ENCODE data around the gene PHIP.
A peak's percentile ranks its signal among the peaks of the same experiment; 100 is the strongest.
"Not testable (repeated sequence)": the region's sequence is repeated elsewhere in the genome, so short reads cannot be mapped to it uniquely, and the experiment has no call there.

Gene PHIP

DNA sequence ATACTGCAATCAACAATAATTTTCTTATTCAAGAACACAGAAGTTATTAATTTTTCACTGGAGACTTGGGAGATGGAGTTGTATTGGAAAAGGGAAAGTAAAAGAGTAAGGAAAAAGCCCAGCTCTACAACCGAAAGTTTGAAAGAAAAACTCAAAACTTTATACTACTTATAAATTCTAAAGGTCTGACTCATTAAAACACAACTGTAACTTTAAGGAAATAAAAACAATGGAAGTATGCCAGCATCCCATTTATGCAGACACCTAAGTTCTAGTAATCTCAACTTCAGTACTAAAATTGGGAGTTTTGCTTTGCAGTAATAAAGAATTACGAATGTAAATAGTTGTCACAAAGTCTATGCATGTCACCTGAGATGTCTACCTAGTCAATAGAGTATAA lies 130.1 kb downstream of the PHIP start:
- Histone ChIP-seq H3K36me3 (ENCODE audit: control insufficient read depth, insufficient read depth, low read length) (peaks cover 24% of the 10 kb centered on the region), H3K27me3 (ENCODE audit: control insufficient read depth, insufficient read depth, low read length) (no peaks in the 10 kb centered on the region), H3K4me1 (ENCODE audit: control insufficient read depth, insufficient read depth, low read length) (no peaks in the 10 kb centered on the region), H3K9ac (ENCODE audit: low read length) (no peak overlapping the region), H3K4me3 (ENCODE audit: low read length) (no peak overlapping the region), H3K27ac (ENCODE audit: low read depth, low read length) (no peak overlapping the region)

GRCh38 chr6:78947529-78947928 lies 130.5 kb downstream of the PHIP start:
- no peak overlapping the region for H3K4me3 ChIP-seq (ENCODE audit: low read length)
- no peak overlapping the region for H3K9ac ChIP-seq (ENCODE audit: low read length)
- H3K27ac ChIP-seq (ENCODE audit: low read depth, low read length), result no peak overlapping the region
- H3K4me1 ChIP-seq (ENCODE audit: control insufficient read depth, insufficient read depth, low read length), result no peaks in the 10 kb centered on the region
- H3K27me3 ChIP-seq (ENCODE audit: control insufficient read depth, insufficient read depth, low read length), result no peaks in the 10 kb centered on the region
- peaks cover 24% of the 10 kb centered on the region for H3K36me3 ChIP-seq (ENCODE audit: control insufficient read depth, insufficient read depth, low read length)

GRCh38 chr6:78942446-78942845 lies 135.6 kb downstream of the PHIP start:
- no peak overlapping the region for H3K27ac ChIP-seq (ENCODE audit: low read depth, low read length)
- H3K4me1 ChIP-seq (ENCODE audit: control insufficient read depth, insufficient read depth, low read length), result no peaks in the 10 kb centered on the region
- no peak overlapping the region for H3K4me3 ChIP-seq (ENCODE audit: low read length)
- no peak overlapping the region for H3K9ac ChIP-seq (ENCODE audit: low read length)
- H3K36me3 ChIP-seq (ENCODE audit: control insufficient read depth, insufficient read depth, low read length), result peaks cover 21% of the 10 kb centered on the region
- no peaks in the 10 kb centered on the region for H3K27me3 ChIP-seq (ENCODE audit: control insufficient read depth, insufficient read depth, low read length)

DNA sequence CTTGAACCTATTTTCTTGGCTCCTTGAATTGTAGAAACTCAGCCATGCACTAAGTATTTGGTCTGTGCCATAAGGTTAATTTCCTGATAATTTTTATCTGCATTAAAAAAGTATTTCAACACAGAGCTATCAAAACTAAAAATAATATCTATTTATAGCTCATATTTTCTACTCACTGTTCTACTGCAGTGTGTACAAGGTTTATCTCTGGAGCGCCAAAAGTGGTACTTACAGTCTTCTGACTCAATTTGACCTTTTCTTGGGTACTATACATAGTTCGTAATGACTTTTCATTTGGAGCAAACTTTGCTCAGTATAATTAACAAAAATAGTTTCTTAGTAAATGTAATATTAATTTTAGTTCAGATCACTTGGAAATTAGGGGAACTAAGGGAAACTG lies 141.5 kb downstream of the PHIP start:
- Histone ChIP-seq H3K27ac (ENCODE audit: low read depth, low read length) (no peak overlapping the region), H3K9ac (ENCODE audit: low read length) (no peak overlapping the region), H3K27me3 (ENCODE audit: control insufficient read depth, insufficient read depth, low read length) (no peaks in the 10 kb centered on the region), H3K4me1 (ENCODE audit: control insufficient read depth, insufficient read depth, low read length) (no peaks in the 10 kb centered on the region), H3K4me3 (ENCODE audit: low read length) (no peak overlapping the region), H3K36me3 (ENCODE audit: control insufficient read depth, insufficient read depth, low read length) (peaks cover 5% of the 10 kb centered on the region)

DNA sequence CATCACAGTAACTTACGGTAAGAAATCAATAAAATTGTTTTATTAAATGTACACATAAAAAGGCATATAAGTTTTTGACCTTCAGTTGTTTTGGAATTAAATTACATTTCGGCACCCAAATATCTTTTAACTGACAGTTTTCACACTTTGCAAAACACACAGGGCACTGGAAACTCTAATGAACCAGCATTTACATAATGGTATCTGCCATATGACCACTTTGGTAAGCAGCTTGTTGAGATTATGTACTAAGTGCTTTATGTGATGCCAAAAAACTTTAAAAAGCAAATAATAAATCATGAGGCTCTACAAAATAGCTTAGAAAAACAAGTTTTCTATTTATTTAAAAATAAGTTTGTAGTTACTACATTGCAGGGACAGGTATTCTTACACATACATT lies 142.5 kb downstream of the PHIP start:
- Histone ChIP-seq H3K4me3 (ENCODE audit: low read length) (no peak overlapping the region), H3K27me3 (ENCODE audit: control insufficient read depth, insufficient read depth, low read length) (no peaks in the 10 kb centered on the region), H3K4me1 (ENCODE audit: control insufficient read depth, insufficient read depth, low read length) (no peaks in the 10 kb centered on the region), H3K36me3 (ENCODE audit: control insufficient read depth, insufficient read depth, low read length) (no peaks in the 10 kb centered on the region), H3K27ac (ENCODE audit: low read depth, low read length) (no peak overlapping the region), H3K9ac (ENCODE audit: low read length) (no peak overlapping the region)

DNA sequence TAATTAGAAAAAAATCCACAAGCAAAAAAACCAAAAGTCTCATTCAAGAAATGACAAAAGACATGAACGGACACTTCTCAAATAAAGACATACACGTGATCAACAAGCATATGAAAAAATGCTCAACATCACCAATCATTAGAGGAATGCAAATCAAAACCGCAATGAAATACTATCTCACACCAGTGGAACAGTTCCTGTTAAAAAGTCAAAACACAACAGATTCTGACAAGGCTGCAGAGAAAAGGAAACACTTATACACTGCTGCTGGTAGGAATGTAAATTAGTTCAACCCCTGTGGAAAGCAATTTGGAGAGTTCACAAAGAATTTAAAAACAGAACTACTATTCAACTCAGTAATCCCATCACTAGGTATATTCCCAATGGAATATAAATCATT lies 152.7 kb downstream of the PHIP start:
- Histone ChIP-seq H3K36me3 (ENCODE audit: control insufficient read depth, insufficient read depth, low read length) (no peaks in the 10 kb centered on the region), H3K27me3 (ENCODE audit: control insufficient read depth, insufficient read depth, low read length) (no peaks in the 10 kb centered on the region), H3K4me3 (ENCODE audit: low read length) (no peak overlapping the region), H3K9ac (ENCODE audit: low read length) (no peak overlapping the region), H3K4me1 (ENCODE audit: control insufficient read depth, insufficient read depth, low read length) (no peaks in the 10 kb centered on the region), H3K27ac (ENCODE audit: low read depth, low read length) (no peak overlapping the region)

- H3K27ac ChIP-seq (ENCODE audit: low read depth, low read length); H3K4me1 ChIP-seq (ENCODE audit: control insufficient read depth, insufficient read depth, low read length); H3K4me3 ChIP-seq (ENCODE audit: low read length); H3K36me3 ChIP-seq (ENCODE audit: control insufficient read depth, insufficient read depth, low read length); H3K9ac ChIP-seq (ENCODE audit: low read length); H3K27me3 ChIP-seq (ENCODE audit: control insufficient read depth, insufficient read depth, low read length): not testable (repeated sequence)
Measured at GRCh38 chr6:78921168-78921567, 156.9 kb downstream of the PHIP start.

- Histone ChIP-seq H3K4me1 (ENCODE audit: control insufficient read depth, insufficient read depth, low read length) (no peaks in the 10 kb centered on the region), H3K9ac (ENCODE audit: low read length) (no peak overlapping the region), H3K4me3 (ENCODE audit: low read length) (no peak overlapping the region), H3K27me3 (ENCODE audit: control insufficient read depth, insufficient read depth, low read length) (no peaks in the 10 kb centered on the region), H3K36me3 (ENCODE audit: control insufficient read depth, insufficient read depth, low read length) (no peaks in the 10 kb centered on the region), H3K27ac (ENCODE audit: low read depth, low read length) (no peak overlapping the region)
Measured at GRCh38 chr6:78917788-78918187, 160.3 kb downstream of the PHIP start.

GRCh38 chr6:78916411-78916810 lies 161.6 kb downstream of the PHIP start:
- H3K27ac ChIP-seq (ENCODE audit: low read depth, low read length), result no peak overlapping the region
- H3K4me3 ChIP-seq (ENCODE audit: low read length), result no peak overlapping the region
- no peak overlapping the region for H3K9ac ChIP-seq (ENCODE audit: low read length)
- H3K4me1 ChIP-seq (ENCODE audit: control insufficient read depth, insufficient read depth, low read length), result no peaks in the 10 kb centered on the region
- H3K36me3 ChIP-seq (ENCODE audit: control insufficient read depth, insufficient read depth, low read length), result no peaks in the 10 kb centered on the region
- no peaks in the 10 kb centered on the region for H3K27me3 ChIP-seq (ENCODE audit: control insufficient read depth, insufficient read depth, low read length)

DNA sequence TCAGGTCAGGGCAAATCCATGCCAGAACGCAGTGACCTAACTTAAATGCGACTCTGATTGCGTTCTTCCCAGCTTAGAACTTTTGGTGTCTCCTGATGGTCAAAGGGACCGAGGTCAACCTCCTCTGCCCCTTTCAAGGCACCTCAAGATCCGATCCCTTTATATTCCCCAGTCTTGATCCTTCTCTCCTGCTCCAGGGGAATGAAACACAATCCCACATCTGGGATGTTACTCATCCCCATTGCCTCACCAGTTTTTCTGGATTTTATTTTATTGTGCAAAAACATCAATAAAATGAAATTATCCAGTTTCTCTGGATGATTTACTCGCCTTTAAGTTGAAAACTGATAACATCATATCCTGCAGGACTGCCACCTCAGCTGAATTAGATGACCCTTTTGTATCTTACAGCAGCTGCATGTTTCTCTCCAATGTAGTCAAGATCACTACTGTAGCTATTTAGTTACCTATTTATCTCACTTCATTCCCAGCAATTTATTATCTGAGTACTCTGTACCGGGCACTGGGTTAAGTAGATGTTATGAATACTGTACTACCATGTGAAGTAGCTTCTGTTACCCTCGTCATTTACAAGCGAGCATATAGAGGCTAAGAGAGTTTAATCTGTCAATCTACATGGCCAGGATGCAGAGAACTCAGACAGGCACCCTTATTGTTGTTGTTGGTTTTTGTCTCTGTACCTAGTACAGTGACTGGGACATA lies 166.7 kb downstream of the PHIP start:
- Histone ChIP-seq H3K27me3 (ENCODE audit: control insufficient read depth, insufficient read depth, low read length) (no peaks in the 10 kb centered on the region), H3K36me3 (ENCODE audit: control insufficient read depth, insufficient read depth, low read length) (no peaks in the 10 kb centered on the region), H3K27ac (ENCODE audit: low read depth, low read length) (no peak overlapping the region), H3K4me1 (ENCODE audit: control insufficient read depth, insufficient read depth, low read length) (no peaks in the 10 kb centered on the region), H3K9ac (ENCODE audit: low read length) (no peak overlapping the region), H3K4me3 (ENCODE audit: low read length) (no peak overlapping the region)

GRCh38 chr6:78910591-78911171 lies 167.4 kb downstream of the PHIP start:
- H3K27ac ChIP-seq (ENCODE audit: low read depth, low read length), result no peak overlapping the region
- H3K4me3 ChIP-seq (ENCODE audit: low read length), result peak overlapping the region; percentile 58
- H3K27me3 ChIP-seq (ENCODE audit: control insufficient read depth, insufficient read depth, low read length), result no peaks in the 10 kb centered on the region
- H3K9ac ChIP-seq (ENCODE audit: low read length), result no peak overlapping the region
- H3K4me1 ChIP-seq (ENCODE audit: control insufficient read depth, insufficient read depth, low read length), result no peaks in the 10 kb centered on the region
- H3K36me3 ChIP-seq (ENCODE audit: control insufficient read depth, insufficient read depth, low read length), result no peaks in the 10 kb centered on the region

DNA sequence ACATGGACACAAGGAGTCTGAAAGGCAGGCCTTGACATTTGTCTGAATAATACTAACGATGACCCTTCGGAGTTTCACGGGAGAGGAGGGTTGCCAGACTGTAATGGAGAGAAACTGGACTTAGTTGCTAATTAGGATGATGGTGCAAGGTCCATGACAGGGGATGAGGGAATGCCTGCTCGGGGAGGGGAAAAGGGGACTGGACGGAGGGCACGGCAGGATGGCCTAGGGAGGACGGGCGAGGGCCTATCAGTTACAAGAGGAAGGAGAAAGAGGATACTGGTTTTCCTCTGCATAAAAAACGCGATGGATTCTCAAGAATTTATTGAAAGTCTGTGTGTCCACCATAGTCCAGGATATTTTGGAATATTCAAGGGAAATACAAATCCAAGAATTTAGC lies 168.0 kb downstream of the PHIP start:
- no peaks in the 10 kb centered on the region for H3K27me3 ChIP-seq (ENCODE audit: control insufficient read depth, insufficient read depth, low read length)
- no peak overlapping the region for H3K27ac ChIP-seq (ENCODE audit: low read depth, low read length)
- H3K9ac ChIP-seq (ENCODE audit: low read length), result no peak overlapping the region
- no peaks in the 10 kb centered on the region for H3K36me3 ChIP-seq (ENCODE audit: control insufficient read depth, insufficient read depth, low read length)
- H3K4me3 ChIP-seq (ENCODE audit: low read length), result no peak overlapping the region
- H3K4me1 ChIP-seq (ENCODE audit: control insufficient read depth, insufficient read depth, low read length), result no peaks in the 10 kb centered on the region

DNA sequence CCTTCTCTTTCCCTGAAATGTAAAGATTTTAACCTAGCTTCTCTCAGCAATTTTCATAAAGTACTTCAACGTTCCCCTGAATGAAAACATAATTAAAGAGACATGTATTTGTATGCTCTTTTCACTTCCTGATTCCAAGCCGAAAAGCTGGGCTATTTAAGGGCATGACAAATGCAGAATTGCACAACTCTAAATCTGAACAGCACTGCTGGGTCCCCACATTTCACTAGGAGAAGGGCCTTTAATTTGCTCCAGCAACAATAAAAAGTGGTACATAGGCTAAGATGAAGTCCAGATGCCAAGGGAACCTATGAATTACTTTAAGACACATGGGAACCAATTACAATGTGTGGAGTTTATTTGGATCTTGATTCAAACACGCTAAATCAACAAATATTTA lies 168.7 kb downstream of the PHIP start:
- Histone ChIP-seq H3K4me3 (ENCODE audit: low read length) (no peak overlapping the region), H3K4me1 (ENCODE audit: control insufficient read depth, insufficient read depth, low read length) (no peaks in the 10 kb centered on the region), H3K27me3 (ENCODE audit: control insufficient read depth, insufficient read depth, low read length) (no peaks in the 10 kb centered on the region), H3K27ac (ENCODE audit: low read depth, low read length) (no peak overlapping the region), H3K9ac (ENCODE audit: low read length) (no peak overlapping the region), H3K36me3 (ENCODE audit: control insufficient read depth, insufficient read depth, low read length) (no peaks in the 10 kb centered on the region)
